ENCODE measurements around the gene TUBB4B. TPM values are rescaled to one million over a fixed set of nuclear protein-coding genes. Genes with fewer than 3 reads are reported as not detected.

Gene TUBB4B
- total RNA-seq, 2 experiments from 2014 or later, result 314 to 319 TPM

DNA sequence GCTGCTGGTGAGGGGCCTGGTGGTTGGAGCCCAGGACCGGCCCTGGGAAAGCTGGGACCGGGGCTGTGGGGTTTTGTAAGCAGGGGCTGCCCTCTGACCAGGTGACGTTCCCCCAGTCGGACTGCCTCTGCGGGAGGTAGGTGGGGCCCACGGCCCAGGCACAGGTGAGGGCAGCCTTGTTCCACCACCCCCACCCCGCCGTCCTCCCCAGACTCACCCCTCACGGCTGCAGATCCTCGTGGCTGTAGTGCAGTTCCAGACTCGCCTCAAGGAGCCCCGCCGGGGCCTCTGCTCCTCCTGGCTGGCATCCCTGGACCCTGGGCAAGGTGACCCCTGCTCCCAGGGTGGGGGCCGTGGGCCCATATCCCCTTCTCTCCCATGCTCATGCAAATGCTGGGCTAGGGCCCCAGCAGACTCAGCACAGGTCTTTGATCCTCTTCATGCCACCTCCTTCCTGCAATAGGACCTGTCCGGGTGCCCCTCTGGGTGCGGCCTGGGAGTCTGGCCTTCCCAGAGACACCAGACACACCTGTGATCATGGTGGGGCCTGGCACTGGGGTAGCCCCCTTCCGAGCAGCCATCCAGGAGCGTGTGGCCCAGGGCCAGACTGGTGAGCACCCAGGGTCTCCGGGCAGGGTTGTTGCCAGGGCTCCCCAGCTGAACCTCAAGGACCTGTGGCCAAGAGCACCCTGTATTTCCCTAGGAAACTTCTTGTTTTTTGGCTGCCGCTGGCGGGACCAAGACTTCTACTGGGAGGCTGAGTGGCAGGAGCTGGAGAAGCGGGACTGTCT is 25.7 kb upstream of the TUBB4B start:
- no peaks in the 10 kb centered on the region for H3K27me3 Mint-ChIP-seq
- no peak for DNase-seq
- H3K4me1 Mint-ChIP-seq, result peaks cover 1% of the 10 kb centered on the region
- H3K27ac Mint-ChIP-seq, result no peak overlapping the region
- peaks cover 6% of the 10 kb centered on the region for H3K36me3 Mint-ChIP-seq (ENCODE audit: low read depth)
- POLR2A ChIA-PET, result interaction anchor here (0.7 to 1.4 kb wide), 3 partner anchors 8 to 15 kb away, joined by 3 to 4 read pairs (median 4); partner anchors contain the start of gene TPRN
- no peak overlapping the region for H3K4me3 Mint-ChIP-seq
- CTCF ChIA-PET, result interaction anchor here (1.6 kb wide), 1 partner anchor 21 kb away, joined by 3 read pairs; no protein-coding TSS in a partner anchor
- H3K9me3 Mint-ChIP-seq, result no peaks in the 10 kb centered on the region

- DNase-seq, result no peak
- CTCF ChIA-PET, result interaction anchor here (1.3 kb wide), 1 partner anchor 20 kb away, joined by 3 read pairs; no protein-coding TSS in a partner anchor
- Mint-ChIP-seq H3K9me3 (no peaks in the 10 kb centered on the region), H3K4me3 (no peak overlapping the region), H3K27ac (no peak overlapping the region), H3K27me3 (no peaks in the 10 kb centered on the region), H3K4me1 (peaks cover 1% of the 10 kb centered on the region), H3K36me3 (ENCODE audit: low read depth) (peaks cover 3% of the 10 kb centered on the region)
- POLR2A ChIA-PET, result interaction anchor here (1.3 to 1.6 kb wide), 2 partner anchors 16 to 26 kb away, joined by 3 to 4 read pairs; partner anchors contain the start of gene TPRN
Observed at GRCh38 chr9:137216188-137216965, 24.7 kb upstream of the TUBB4B start.

DNA sequence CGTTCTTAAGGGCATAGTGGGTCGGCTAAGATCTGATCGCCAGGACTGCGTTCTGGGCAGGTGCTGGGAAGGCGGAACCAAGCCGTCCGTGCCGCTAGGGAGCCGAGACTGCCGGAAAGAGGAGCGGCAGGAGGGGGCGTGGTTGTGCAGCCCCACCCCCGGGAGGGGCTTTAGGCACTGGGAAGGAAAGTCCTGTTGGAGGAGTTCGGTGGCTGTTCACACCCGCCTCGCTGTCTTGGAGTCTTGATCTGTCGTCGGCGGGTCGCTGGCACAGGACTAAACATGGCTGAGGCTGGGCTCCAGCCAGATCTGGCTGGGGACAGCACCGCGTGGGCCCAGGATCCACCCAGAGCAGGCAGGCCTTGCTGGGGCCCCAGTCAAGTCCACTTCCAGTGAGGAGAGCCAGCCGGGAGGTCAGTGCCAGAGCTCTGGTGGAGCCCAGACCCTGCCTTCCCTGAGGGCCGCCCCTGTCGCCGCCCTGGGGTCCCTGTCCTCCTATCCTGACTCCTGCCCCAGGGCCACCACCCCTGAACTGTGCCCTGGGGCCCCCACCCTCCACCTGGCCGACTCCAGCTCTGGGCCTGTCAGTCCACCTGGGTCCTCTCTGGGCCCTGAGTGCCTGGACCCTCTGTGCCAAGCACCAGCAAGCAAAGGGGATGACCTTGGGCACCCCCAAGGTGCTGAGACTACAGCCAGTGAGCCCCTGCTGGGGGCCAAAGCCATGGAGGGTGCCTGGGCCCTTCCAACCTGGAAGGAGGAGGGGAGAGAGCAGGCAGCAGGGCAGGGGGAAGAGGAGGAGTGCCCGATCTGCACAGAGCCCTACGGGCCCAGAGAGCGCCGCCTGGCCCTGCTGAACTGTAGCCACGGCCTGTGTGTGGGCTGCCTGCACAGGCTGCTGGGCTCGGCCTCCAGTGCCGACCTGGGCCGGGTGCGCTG is 23.5 kb upstream of the TUBB4B start:
- ChIA-PET CTCF (interaction anchor here (1.3 kb wide), 1 partner anchor 19 kb away, joined by 3 read pairs; no protein-coding TSS in a partner anchor), POLR2A (interaction anchor here (1.6 to 8.2 kb wide), 2 partner anchors 10 to 25 kb away, joined by 3 to 97 read pairs; partner anchors contain the start of genes NDOR1 and TMEM203)
- Mint-ChIP-seq H3K9me3 (no peaks in the 10 kb centered on the region), H3K4me1 (peaks cover 1% of the 10 kb centered on the region), H3K4me3 (no peak overlapping the region), H3K36me3 (ENCODE audit: low read depth) (peaks cover 3% of the 10 kb centered on the region), H3K27ac (no peak overlapping the region), H3K27me3 (no peaks in the 10 kb centered on the region)
- DNase-seq, result no peak

GRCh38 chr9:137218212-137218753 is 22.8 kb upstream of the TUBB4B start:
- peaks cover 6% of the 10 kb centered on the region for H3K4me1 Mint-ChIP-seq
- no peaks in the 10 kb centered on the region for H3K27me3 Mint-ChIP-seq
- H3K27ac Mint-ChIP-seq, result no peak overlapping the region
- H3K9me3 Mint-ChIP-seq, result no peaks in the 10 kb centered on the region
- no peak for DNase-seq
- no peak overlapping the region for H3K4me3 Mint-ChIP-seq
- no peaks in the 10 kb centered on the region for H3K36me3 Mint-ChIP-seq (ENCODE audit: low read depth)
- POLR2A ChIA-PET, result interaction anchor here (1.2 to 8.2 kb wide), 3 partner anchors 11 to 24 kb away, joined by 3 to 97 read pairs (median 4); partner anchors contain the start of genes NDOR1, TMEM203 and TUBB4B
- CTCF ChIA-PET, result no interaction called here

GRCh38 chr9:137218754-137219271 is 22.3 kb upstream of the TUBB4B start:
- H3K27ac Mint-ChIP-seq, result no peak overlapping the region
- H3K4me3 Mint-ChIP-seq, result no peak overlapping the region
- no peaks in the 10 kb centered on the region for H3K27me3 Mint-ChIP-seq
- no peaks in the 10 kb centered on the region for H3K9me3 Mint-ChIP-seq
- peaks cover 6% of the 10 kb centered on the region for H3K4me1 Mint-ChIP-seq
- ChIA-PET POLR2A (interaction anchor here (1.2 to 8.2 kb wide), 3 partner anchors 12 to 30 kb away, joined by 3 to 97 read pairs (median 4); partner anchors contain the start of genes NDOR1, TMEM203 and TUBB4B), CTCF (interaction anchor here (0.7 kb wide), 2 partner anchors 96 to 316 kb away, joined by 5 read pairs; no protein-coding TSS in a partner anchor)
- H3K36me3 Mint-ChIP-seq (ENCODE audit: low read depth), result no peaks in the 10 kb centered on the region
- no peak for DNase-seq

DNA sequence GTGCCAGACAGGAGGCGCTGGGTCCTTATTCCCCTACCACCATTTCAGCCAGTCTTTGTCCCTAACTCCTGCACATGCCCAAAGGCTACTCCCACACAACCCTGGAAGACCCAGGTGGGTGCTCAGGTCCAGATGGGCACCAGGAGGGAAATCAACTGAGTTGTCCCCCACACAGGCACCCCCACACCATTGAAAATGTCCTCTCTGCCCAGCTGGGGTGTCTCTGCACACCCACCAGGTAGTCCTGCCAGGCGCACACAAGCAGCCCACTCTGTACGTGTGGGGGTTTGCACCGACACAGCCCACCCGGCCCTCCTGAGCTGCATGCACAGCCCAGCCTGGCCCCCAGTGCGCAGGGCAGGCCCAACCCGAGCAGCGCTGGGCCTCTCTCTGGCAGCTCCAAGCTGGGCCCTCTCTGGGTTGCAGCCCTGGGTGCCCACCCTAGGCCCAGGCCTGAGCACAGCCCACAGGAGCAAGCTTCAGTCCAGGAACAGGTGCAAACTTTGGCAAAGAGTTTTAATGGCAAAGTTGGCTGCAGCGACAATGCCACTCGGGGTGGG is 21.2 kb upstream of the TUBB4B start:
- Mint-ChIP-seq H3K27me3 (no peaks in the 10 kb centered on the region), H3K27ac (no peak overlapping the region), H3K9me3 (no peaks in the 10 kb centered on the region), H3K4me3 (no peak overlapping the region), H3K4me1 (peaks cover 13% of the 10 kb centered on the region), H3K36me3 (ENCODE audit: low read depth) (no peaks in the 10 kb centered on the region)
- ChIA-PET POLR2A (interaction anchor here (1.5 to 8.2 kb wide), 6 partner anchors 13 to 31 kb away, joined by 3 to 97 read pairs (median 5); partner anchors contain the start of genes NDOR1, TMEM203, TPRN and TUBB4B), CTCF (no interaction called here)
- no peak for DNase-seq

DNA sequence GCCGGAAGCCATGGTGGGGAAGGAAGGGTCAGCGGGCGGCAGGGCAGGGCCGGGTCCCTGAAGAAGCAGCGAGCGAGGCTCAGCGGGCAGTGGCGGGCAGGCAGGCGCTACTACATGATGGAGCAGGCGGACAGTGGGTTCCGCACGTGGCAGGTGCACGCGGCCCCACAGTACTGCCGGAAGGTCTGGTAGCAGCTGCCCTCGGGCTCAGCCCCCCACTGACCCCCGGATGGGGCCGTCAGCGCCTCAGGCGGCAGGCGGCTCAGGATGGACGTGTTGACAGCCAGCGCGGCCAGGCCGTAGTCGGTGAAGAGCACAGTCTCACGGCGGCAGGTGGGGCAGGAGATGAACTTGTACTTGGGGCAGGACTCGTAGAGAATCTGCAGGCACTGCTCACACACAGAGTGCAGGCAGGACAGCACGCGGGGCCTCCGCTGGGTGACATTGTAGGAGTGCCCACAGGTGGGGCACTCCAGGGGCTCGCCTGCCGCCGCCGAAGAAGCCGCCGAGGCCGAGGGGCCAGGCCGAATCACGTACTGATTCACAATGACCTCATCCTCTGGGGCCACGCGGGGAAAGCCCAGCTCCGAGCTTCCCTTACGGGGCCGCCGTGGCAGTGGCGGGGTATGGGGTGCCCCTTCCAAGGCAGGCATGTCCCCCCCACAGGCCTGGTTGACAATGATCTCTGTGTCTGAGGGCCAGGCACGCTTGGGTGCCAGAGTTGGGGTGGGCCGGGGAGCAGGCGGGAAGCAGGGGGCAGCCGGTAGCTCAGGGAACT is 20.6 kb upstream of the TUBB4B start:
- no peaks in the 10 kb centered on the region for H3K27me3 Mint-ChIP-seq
- no peak overlapping the region for H3K27ac Mint-ChIP-seq
- H3K4me3 Mint-ChIP-seq, result no peak overlapping the region
- H3K36me3 Mint-ChIP-seq (ENCODE audit: low read depth), result no peaks in the 10 kb centered on the region
- ChIA-PET CTCF (no interaction called here), POLR2A (interaction anchor here (1.5 to 8.2 kb wide), 7 partner anchors 13 to 91 kb away, joined by 3 to 97 read pairs (median 6); partner anchors contain the start of genes NDOR1, TMEM203, TPRN and TUBB4B)
- peaks cover 18% of the 10 kb centered on the region for H3K4me1 Mint-ChIP-seq
- no peaks in the 10 kb centered on the region for H3K9me3 Mint-ChIP-seq
- DNase-seq, result no peak

DNA sequence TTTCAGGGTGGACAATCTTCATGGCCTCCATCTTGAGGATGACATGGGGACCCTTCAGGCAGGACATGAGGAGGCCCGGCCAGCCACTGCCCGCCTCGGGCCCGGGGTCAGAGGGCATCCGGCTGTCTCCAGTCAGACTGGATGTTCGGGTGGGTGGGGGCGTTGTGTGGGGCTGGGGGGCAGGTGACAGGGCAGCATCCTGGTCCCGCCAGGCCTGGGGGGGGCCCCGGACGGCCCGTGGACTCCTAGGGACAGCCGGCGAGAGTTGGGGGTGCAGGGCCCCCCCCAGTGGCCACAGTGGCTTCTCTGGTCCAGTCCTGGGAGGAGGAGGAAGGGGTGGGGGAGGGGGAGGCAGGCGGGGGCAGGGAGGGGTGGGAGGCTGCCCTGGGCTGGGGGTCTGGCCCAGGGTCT is 20.0 kb upstream of the TUBB4B start:
- H3K4me1 Mint-ChIP-seq, result peaks cover 19% of the 10 kb centered on the region
- H3K27ac Mint-ChIP-seq, result no peak overlapping the region
- POLR2A ChIA-PET, result interaction anchor here (1.6 to 8.2 kb wide), 5 partner anchors 14 to 91 kb away, joined by 4 to 97 read pairs (median 6); partner anchors contain the start of genes NDOR1, TMEM203, TPRN and TUBB4B
- no peaks in the 10 kb centered on the region for H3K27me3 Mint-ChIP-seq
- no peaks in the 10 kb centered on the region for H3K36me3 Mint-ChIP-seq (ENCODE audit: low read depth)
- CTCF ChIA-PET, result interaction anchor here (1.6 kb wide), 1 partner anchor 44 kb away, joined by 3 read pairs; no protein-coding TSS in a partner anchor
- DNase-seq, result no peak
- H3K4me3 Mint-ChIP-seq, result no peak overlapping the region
- H3K9me3 Mint-ChIP-seq, result no peaks in the 10 kb centered on the region

GRCh38 chr9:137221506-137222111 is 19.5 kb upstream of the TUBB4B start:
- no peaks in the 10 kb centered on the region for H3K9me3 Mint-ChIP-seq
- no peak overlapping the region for H3K4me3 Mint-ChIP-seq
- DNase-seq, result no peak
- ChIA-PET CTCF (interaction anchor here (0.6 to 3.3 kb wide), 5 partner anchors 18 to 175 kb away, joined by 3 to 21 read pairs (median 6); partner anchors contain the start of gene NPDC1), POLR2A (interaction anchor here (1.1 to 8.2 kb wide), 10 partner anchors 14 to 135 kb away, joined by 4 to 97 read pairs (median 15); partner anchors contain the start of genes ANAPC2, MAN1B1, NDOR1 and SSNA1)
- H3K27ac Mint-ChIP-seq, result no peak overlapping the region
- H3K27me3 Mint-ChIP-seq, result no peaks in the 10 kb centered on the region
- H3K36me3 Mint-ChIP-seq (ENCODE audit: low read depth), result no peaks in the 10 kb centered on the region
- peaks cover 22% of the 10 kb centered on the region for H3K4me1 Mint-ChIP-seq

Data from activated CD4-positive, alpha-beta memory T cell treated with anti-CD3 and anti-CD28 coated beads, Interleukin-2, amount 10 ng/mL, durations not matched to agents 7 days and 5 days (primary cell).